Activated T-helper 17 cell treated with anti-CD3 and anti-CD28 coated beads, Interleukin-2, amount 50 U/mL, for 72 hours (primary cell): ENCODE data around the gene RFK. TPM values are rescaled to one million over a fixed set of nuclear protein-coding genes. Genes with fewer than 3 reads are reported as not detected.
A peak's percentile ranks its signal among the peaks of the same experiment; 100 is the strongest.

Experiments used
- ATAC-seq: fragments of 150-1000 bp; cut with Tn5 transposase; replicated peaks from 2 replicates; pipeline ENCODE4 v1.10.0; 2021; ENCODE audit warnings: mild to moderate bottlenecking, moderate library complexity
- H3K27ac Mint-ChIP-seq: one replicate; pipeline ENCODE4 v1.8.0; 2022; ENCODE audit warnings: mixed read lengths
- H3K27me3 Mint-ChIP-seq: one replicate; pipeline ENCODE4 v1.8.0; 2022; ENCODE audit warnings: mixed read lengths
- H3K36me3 Mint-ChIP-seq: one replicate; pipeline ENCODE4 v1.8.0; 2022; ENCODE audit warnings: low read depth, mild to moderate bottlenecking, mixed read lengths
- H3K4me1 Mint-ChIP-seq: one replicate; pipeline ENCODE4 v1.8.0; 2022; ENCODE audit warnings: mixed read lengths
- H3K4me3 Mint-ChIP-seq: one replicate; pipeline ENCODE4 v1.8.0; 2022; ENCODE audit warnings: mild to moderate bottlenecking, mixed read lengths
- H3K9me3 Mint-ChIP-seq: one replicate; pipeline ENCODE4 v1.8.0; 2022; ENCODE audit warnings: mixed read lengths
- total RNA-seq, 2 donors: library from RNA; stranded (reverse); gene quantifications; one replicate each; pipeline ENCODE4 v1.2.3, GENCODE V29; 2022

The RFK gene
- total RNA-seq, 2 donors from 2014 or later: 7.9 to 16.8 TPM

- ATAC-seq: peak; percentile 43
- Mint-ChIP-seq H3K27me3 (no peaks in the 10 kb centered on the region), H3K27ac (peak overlapping the region; percentile 89), H3K9me3 (no peaks in the 10 kb centered on the region), H3K4me3 (peak overlapping the region; percentile 59), H3K36me3 (no peaks in the 10 kb centered on the region), H3K4me1 (peaks cover 18% of the 10 kb centered on the region)
Measured at GRCh38 chr9:76423216-76424177, 29.3 kb upstream of the RFK start.

DNA sequence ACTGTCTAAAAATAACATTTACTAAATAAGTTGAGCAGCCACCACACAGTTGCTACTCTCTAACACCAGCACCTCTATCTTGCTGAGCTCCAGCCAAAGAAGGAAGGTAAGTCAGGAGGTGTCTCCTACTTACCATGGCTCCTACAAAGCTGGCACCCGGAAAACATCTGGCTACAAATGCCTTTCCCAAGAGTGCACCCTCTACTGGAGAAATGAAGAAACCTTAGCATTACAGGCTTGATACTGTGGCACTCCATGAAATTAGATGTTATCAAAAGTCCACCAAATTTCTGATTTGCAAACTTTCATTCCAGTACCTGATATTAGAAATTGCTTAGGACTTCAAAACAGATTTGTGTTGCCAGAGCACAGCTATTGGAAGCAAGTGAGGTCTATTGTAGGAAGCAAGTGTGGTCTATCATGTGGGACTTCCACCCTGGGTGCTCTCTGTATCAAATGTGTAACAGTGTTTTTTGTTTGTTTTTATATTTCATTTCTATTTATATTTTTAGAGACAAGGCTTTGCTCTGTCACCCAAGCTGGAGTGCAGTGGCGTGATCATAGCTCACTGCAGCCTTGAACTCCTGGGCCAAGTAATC lies 25.7 kb upstream of the RFK start:
- H3K36me3 Mint-ChIP-seq: no peaks in the 10 kb centered on the region
- no peak overlapping the region for H3K4me3 Mint-ChIP-seq
- H3K27me3 Mint-ChIP-seq: no peaks in the 10 kb centered on the region
- peaks cover 20% of the 10 kb centered on the region for H3K4me1 Mint-ChIP-seq
- no peak for ATAC-seq
- H3K27ac Mint-ChIP-seq: no peak overlapping the region
- no peaks in the 10 kb centered on the region for H3K9me3 Mint-ChIP-seq

DNA sequence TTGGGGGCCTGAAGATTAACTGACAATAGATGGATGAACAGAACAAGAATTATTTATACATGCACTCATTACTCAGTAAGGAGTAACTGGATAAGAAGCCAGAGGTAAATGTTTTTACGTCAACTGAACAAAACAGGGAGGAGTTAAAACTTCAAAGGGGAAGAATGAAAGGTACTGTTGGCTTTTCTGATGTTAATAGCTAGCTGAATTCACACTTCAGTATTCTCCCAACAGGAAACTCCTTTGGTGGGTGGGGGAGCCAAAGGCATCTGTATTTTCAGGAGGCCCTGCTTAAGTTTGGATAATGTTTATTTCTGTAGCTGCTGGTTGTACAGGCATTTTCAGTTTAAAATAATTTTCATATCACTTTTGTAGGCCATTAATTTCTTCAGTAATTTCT lies 23.2 kb upstream of the RFK start:
- ATAC-seq: no peak
- Mint-ChIP-seq H3K27ac (no peak overlapping the region), H3K4me1 (peaks cover 26% of the 10 kb centered on the region), H3K4me3 (no peak overlapping the region), H3K9me3 (peaks cover 9% of the 10 kb centered on the region), H3K36me3 (no peaks in the 10 kb centered on the region), H3K27me3 (no peaks in the 10 kb centered on the region)

- no peaks in the 10 kb centered on the region for H3K27me3 Mint-ChIP-seq
- no peak overlapping the region for H3K4me3 Mint-ChIP-seq
- no peak overlapping the region for H3K27ac Mint-ChIP-seq
- peaks cover 26% of the 10 kb centered on the region for H3K4me1 Mint-ChIP-seq
- peaks cover 9% of the 10 kb centered on the region for H3K9me3 Mint-ChIP-seq
- H3K36me3 Mint-ChIP-seq: no peaks in the 10 kb centered on the region
- no peak for ATAC-seq
Measured at GRCh38 chr9:76415731-76416130, 21.5 kb upstream of the RFK start.

- Mint-ChIP-seq H3K4me1 (peaks cover 26% of the 10 kb centered on the region), H3K27me3 (no peaks in the 10 kb centered on the region), H3K27ac (no peak overlapping the region), H3K9me3 (peaks cover 9% of the 10 kb centered on the region), H3K36me3 (no peaks in the 10 kb centered on the region), H3K4me3 (no peak overlapping the region)
- ATAC-seq: no peak
Measured at GRCh38 chr9:76415154-76415553, 20.9 kb upstream of the RFK start.

DNA sequence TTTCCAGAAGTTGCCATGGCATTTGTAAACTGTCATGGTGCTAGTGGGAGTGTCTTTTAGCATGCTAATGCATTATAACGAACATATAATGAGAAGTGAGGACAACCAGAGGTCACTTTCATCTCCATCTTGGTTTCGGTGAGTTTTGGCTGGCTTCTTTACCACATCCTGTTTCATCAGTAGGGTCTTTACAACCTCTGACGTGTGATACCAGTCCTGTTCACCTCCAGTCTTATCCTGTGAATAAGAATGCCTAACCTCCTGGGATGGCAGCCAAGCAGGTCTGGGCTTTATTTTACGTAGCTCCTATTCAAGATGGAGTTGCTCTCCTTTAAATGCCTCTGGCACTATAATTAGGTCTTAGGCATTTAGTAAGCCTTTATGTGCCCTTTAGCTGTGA lies 20.4 kb upstream of the RFK start:
- peak; percentile 26 for ATAC-seq
- peaks cover 26% of the 10 kb centered on the region for H3K4me1 Mint-ChIP-seq
- H3K27me3 Mint-ChIP-seq: no peaks in the 10 kb centered on the region
- H3K4me3 Mint-ChIP-seq: no peak overlapping the region
- no peak overlapping the region for H3K27ac Mint-ChIP-seq
- no peaks in the 10 kb centered on the region for H3K36me3 Mint-ChIP-seq
- peaks cover 9% of the 10 kb centered on the region for H3K9me3 Mint-ChIP-seq

DNA sequence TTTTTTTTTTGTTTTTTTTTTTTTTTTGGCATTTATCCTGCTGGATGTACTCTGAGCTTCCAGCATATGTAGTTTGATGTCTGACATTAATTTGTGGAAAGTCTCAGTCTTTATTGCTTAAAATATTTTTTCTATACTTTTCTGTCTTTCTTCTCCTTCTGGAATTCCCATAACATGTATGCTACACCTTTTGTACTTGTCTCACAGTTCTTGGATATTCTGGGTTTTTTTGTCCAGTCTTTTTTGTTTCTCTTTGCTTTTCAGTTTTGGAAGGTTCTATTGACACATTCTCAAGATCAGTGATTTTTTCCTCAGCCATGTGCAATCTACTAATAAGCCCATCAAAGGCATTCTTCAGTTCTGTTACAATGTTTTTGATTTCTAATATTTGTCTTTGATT lies 19.4 kb upstream of the RFK start:
- Mint-ChIP-seq H3K27me3 (no peaks in the 10 kb centered on the region), H3K4me1 (peaks cover 26% of the 10 kb centered on the region), H3K27ac (no peak overlapping the region), H3K36me3 (no peaks in the 10 kb centered on the region), H3K4me3 (no peak overlapping the region), H3K9me3 (peaks cover 9% of the 10 kb centered on the region)
- ATAC-seq: no peak

DNA sequence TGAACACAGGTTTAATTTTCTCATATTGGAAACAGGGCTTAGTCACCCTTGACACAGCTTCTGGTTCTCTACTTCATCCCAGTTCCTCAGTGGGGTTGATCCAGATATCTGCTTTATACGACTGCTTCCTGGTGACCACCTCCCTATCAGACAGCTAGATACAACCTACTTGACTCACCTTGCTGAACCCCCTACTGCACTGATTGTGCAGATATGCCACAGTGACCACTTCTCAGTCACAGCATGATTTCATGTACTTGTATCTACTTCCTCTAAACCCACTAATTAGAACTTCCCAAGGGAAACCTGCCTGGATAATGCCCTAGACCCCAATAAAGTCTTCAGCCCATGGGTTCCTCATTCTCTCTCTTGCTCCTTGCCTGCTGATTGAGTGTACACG lies 18.4 kb upstream of the RFK start:
- no peak for ATAC-seq
- no peaks in the 10 kb centered on the region for H3K27me3 Mint-ChIP-seq
- peaks cover 9% of the 10 kb centered on the region for H3K9me3 Mint-ChIP-seq
- no peaks in the 10 kb centered on the region for H3K36me3 Mint-ChIP-seq
- peaks cover 26% of the 10 kb centered on the region for H3K4me1 Mint-ChIP-seq
- H3K4me3 Mint-ChIP-seq: no peak overlapping the region
- peak overlapping the region; percentile 37 for H3K27ac Mint-ChIP-seq

DNA sequence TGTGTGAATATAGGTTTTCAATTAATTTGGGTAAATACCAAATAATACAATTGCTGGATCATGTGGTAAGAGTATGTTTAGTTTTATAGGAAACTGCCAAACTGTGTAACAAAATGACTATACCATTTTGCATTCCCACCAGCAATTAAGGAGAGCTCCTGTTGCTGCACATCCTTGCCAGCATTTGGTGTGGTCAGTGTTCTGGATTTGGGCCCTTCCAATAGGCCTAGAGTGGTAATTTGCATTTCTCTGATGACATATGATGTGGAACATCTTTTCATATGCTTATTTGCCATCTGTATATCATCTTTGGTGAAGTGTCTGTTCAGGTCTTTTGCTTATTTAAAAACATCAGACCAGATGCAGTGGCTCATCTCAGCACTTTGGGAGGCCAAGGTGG lies 11.6 kb upstream of the RFK start:
- ATAC-seq: no peak
- no peaks in the 10 kb centered on the region for H3K9me3 Mint-ChIP-seq
- no peaks in the 10 kb centered on the region for H3K27me3 Mint-ChIP-seq
- no peaks in the 10 kb centered on the region for H3K36me3 Mint-ChIP-seq
- peaks cover 9% of the 10 kb centered on the region for H3K4me1 Mint-ChIP-seq
- H3K4me3 Mint-ChIP-seq: no peak overlapping the region
- no peak overlapping the region for H3K27ac Mint-ChIP-seq

- peaks cover 13% of the 10 kb centered on the region for H3K4me1 Mint-ChIP-seq
- H3K9me3 Mint-ChIP-seq: no peaks in the 10 kb centered on the region
- ATAC-seq: no peak
- H3K27me3 Mint-ChIP-seq: no peaks in the 10 kb centered on the region
- H3K4me3 Mint-ChIP-seq: no peak overlapping the region
- H3K27ac Mint-ChIP-seq: no peak overlapping the region
- H3K36me3 Mint-ChIP-seq: no peaks in the 10 kb centered on the region
Measured at GRCh38 chr9:76405340-76405739, 11.1 kb upstream of the RFK start.

- Mint-ChIP-seq H3K4me1 (peaks cover 15% of the 10 kb centered on the region), H3K4me3 (no peak overlapping the region), H3K27ac (no peak overlapping the region), H3K27me3 (no peaks in the 10 kb centered on the region), H3K36me3 (no peaks in the 10 kb centered on the region), H3K9me3 (no peaks in the 10 kb centered on the region)
- ATAC-seq: no peak
Measured at GRCh38 chr9:76404401-76404800, 10.2 kb upstream of the RFK start.

GRCh38 chr9:76403352-76403751 lies 9.1 kb upstream of the RFK start:
- Mint-ChIP-seq H3K27ac (peak overlapping the region; percentile 81), H3K4me3 (peak overlapping the region; percentile 80), H3K9me3 (no peaks in the 10 kb centered on the region)

GRCh38 chr9:76401580-76402354 lies 7.5 kb upstream of the RFK start:
- H3K36me3 Mint-ChIP-seq: no peaks in the 10 kb centered on the region
- no peaks in the 10 kb centered on the region for H3K9me3 Mint-ChIP-seq
- no peak overlapping the region for H3K27ac Mint-ChIP-seq
- peaks cover 15% of the 10 kb centered on the region for H3K4me1 Mint-ChIP-seq
- peak overlapping the region; percentile 11 for H3K4me3 Mint-ChIP-seq
- no peak for ATAC-seq
- H3K27me3 Mint-ChIP-seq: no peaks in the 10 kb centered on the region

More at GRCh38 chr9:76403352-76403751, 9.1 kb upstream of the RFK start:
- H3K4me1 Mint-ChIP-seq: peaks cover 15% of the 10 kb centered on the region
- no peaks in the 10 kb centered on the region for H3K27me3 Mint-ChIP-seq
- ATAC-seq: peak; percentile 93
- H3K36me3 Mint-ChIP-seq: no peaks in the 10 kb centered on the region

DNA sequence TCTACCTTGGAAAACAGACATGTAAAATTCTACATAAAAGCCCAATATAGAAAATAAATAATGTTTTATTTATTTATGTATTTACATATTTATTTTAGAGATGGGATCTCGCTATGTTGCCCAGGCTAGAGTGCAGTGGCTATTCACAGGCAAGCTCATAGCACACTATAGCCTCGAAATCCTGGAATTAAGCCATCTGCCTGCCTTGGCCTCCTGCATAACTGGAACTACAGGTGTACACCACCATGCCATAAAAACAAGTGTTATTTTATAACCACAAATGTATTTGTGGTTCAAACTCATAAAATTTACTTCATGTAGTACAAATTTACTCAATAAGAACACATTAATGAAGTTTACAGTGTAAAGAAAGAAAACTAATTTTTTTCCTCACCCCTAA lies 7.0 kb upstream of the RFK start:
- H3K9me3 Mint-ChIP-seq: no peaks in the 10 kb centered on the region
- ATAC-seq: no peak
- H3K4me1 Mint-ChIP-seq: peaks cover 15% of the 10 kb centered on the region

More for the DNA sequence above, 7.0 kb upstream of the RFK start:
- Mint-ChIP-seq H3K36me3 (no peaks in the 10 kb centered on the region), H3K27me3 (no peaks in the 10 kb centered on the region), H3K4me3 (no peak overlapping the region), H3K27ac (no peak overlapping the region)
